NCI-H460 (cell line): ENCODE measurements around the gene MTG2. TPM values are rescaled to one million over a fixed set of nuclear protein-coding genes. Genes with fewer than 3 reads are reported as not detected.
"Not testable (repeated sequence)": the region's sequence is repeated elsewhere in the genome, so short reads cannot be mapped to it uniquely, and the experiment has no call there.

ENCODE experiments used
- DNase-seq: peaks from one replicate; pipeline ENCODE4 v3.0.0-alpha.2; 2016; ENCODE audit warnings: low read depth; ENCODE audit errors: extremely low read depth
- total RNA-seq: library from RNA; depleted of rRNA; stranded (reverse); fragments of >200 nt; shearing (Covaris generic); gene quantifications from 2 replicates; pipeline ENCODE4 v1.2.3, GENCODE V29; 2014

The MTG2 gene
- total RNA-seq, 1 experiment from 2014 or later = 42.3 TPM

- DNase-seq = peak; percentile 52
These were observed 38.6 kb upstream of the MTG2 start for GRCh38 chr20:62143957-62144825.

- DNase-seq = no peak
These were observed 37.2 kb upstream of the MTG2 start for GRCh38 chr20:62145688-62146018.

DNA sequence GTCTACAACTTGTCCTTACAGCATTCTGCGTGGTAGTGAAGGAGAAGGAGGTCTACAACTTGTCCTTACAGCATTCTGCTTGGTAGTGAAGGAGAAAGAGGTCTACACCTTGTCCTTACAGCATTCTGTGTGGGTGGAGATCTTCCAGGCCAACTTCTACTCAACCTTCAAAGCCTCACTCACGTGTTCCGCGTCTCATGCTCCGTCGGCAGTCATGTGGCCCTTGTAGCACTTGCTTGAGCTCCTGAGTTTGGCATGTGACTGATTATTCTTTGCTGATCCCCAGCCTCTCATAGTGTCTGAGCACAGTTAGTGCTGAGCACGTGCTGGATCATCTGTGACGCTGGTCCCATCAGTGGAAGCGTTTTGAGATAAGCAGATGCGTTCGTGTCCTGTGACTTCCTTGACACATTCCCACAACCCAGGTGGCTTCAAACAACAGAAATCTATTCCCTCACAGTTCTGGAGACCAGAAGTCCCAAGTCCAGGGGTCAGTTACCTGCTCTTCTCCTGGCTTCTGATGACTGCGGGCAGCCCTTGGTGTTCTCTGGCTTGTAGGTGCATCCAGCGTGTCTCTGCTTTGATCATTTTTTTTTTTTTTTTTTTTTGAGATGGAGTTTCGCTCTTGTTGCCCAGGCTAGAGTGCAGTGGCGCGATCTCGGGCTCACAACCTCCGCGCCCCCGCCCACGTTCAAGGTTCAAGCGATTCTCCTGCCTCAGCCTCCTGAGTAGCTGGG, 36.6 kb upstream of the MTG2 start:
- no peak for DNase-seq

- DNase-seq = no peak
These were observed 35.7 kb upstream of the MTG2 start for GRCh38 chr20:62147125-62147524.

GRCh38 chr20:62147528-62147927, 35.3 kb upstream of the MTG2 start:
- no peak for DNase-seq

DNA sequence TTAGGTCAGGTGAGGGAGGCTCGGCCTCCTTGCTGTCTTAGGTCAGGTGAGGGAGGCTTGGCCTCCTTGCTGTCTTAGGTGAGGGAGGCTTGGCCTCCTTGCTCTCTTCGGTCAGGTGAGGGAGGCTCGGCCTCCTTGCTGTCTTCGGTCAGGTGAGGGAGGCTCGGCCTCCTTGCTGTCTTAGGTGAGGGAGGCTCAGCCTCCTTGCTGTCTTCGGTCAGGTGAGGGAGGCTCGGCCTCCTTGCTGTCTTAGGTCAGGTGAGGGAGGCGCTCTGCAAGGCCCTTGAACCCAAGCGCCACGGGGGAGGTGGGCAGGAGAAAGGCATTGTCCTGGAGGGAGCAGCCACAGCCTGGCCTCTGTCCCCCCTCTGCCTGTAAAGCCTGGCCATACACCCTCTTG, 34.4 kb upstream of the MTG2 start:
- not testable (repeated sequence) for DNase-seq

DNA sequence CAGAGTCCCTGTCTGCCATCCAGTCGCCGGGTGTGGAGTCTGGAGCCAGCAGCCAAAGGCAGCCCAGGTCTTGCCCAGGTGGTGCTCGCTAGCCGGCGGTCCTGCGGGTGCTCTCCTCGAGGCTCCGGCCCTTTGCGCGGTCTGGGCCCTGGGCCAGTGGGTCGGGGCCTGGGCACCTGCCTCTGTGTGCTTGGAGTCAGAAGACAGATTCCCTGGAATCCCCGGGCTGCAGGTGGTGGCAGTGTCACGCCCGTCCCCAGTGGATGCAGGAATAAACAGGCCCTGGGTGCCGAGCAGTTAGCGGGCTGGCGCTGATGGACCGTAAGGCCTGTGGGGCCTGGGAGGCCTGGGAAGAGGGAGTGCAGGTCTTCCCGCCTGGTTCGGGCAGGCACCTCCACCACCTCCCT, 33.9 kb upstream of the MTG2 start:
- no peak for DNase-seq

DNA sequence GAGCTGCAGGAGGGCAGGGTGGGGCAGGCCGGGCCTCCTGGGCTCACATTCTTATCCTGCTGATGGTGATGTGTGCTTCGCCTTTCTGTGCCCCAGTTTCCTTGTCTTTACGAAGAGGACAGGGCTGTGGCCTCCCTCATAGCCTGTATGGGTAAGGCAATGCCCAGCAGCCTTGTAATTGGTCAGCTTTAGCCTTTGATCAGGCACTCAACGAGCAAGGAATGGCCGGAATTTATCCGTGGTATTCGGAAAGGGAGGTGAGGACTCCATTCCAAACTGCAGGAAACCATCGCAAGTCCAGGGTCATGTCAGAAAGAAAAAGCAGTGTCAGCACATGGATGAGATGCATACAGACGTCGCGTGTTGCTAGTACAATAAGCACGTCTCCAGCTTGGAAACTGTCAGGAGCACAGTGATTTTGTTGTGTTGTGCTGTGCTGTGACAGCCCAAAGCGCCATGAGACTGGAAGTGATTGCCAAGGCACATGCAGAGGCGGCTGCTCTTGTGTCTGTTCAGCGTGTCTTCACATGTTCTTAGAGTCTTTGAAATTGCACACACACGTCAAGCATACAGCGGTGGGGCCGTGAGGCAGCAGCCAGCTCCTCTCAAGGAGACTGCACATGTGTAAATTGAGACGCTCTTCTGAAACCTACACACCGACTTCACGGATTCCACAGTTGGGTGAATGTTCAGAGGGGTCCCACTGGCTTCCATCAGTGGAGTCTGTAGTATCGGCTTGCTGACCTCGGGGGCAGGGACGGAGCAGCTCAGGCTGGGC, 33.1 kb upstream of the MTG2 start:
- DNase-seq = no peak

GRCh38 chr20:62150310-62150575, 32.6 kb upstream of the MTG2 start:
- no peak for DNase-seq

GRCh38 chr20:62151225-62151624, 31.6 kb upstream of the MTG2 start:
- DNase-seq = no peak

DNA sequence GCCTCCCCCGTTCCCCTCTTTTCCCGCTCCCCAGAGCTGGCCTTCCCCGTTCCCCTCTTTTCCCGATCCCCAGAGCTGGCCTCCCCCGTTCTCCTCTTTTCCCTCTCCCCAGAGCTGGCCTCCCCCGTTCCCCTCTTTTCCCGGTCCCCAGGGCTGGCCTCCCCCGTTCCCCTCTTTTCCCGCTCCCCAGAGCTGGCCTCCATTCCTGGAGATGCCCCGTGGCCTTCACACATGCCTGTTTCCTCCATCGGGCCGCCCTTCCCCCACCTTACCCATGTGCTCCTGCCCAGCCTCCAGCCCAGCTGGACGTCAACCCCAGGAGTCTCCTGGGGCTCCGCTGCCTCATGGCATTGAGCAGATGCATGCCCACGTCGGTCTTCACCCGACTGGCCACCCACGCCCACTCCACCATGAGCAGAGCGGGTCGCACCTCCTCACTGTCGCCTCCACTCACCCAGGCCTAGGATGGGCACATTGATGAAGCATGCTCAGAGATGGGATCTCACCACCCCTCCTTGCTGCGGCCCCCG, 30.9 kb upstream of the MTG2 start:
- no peak for DNase-seq

DNA sequence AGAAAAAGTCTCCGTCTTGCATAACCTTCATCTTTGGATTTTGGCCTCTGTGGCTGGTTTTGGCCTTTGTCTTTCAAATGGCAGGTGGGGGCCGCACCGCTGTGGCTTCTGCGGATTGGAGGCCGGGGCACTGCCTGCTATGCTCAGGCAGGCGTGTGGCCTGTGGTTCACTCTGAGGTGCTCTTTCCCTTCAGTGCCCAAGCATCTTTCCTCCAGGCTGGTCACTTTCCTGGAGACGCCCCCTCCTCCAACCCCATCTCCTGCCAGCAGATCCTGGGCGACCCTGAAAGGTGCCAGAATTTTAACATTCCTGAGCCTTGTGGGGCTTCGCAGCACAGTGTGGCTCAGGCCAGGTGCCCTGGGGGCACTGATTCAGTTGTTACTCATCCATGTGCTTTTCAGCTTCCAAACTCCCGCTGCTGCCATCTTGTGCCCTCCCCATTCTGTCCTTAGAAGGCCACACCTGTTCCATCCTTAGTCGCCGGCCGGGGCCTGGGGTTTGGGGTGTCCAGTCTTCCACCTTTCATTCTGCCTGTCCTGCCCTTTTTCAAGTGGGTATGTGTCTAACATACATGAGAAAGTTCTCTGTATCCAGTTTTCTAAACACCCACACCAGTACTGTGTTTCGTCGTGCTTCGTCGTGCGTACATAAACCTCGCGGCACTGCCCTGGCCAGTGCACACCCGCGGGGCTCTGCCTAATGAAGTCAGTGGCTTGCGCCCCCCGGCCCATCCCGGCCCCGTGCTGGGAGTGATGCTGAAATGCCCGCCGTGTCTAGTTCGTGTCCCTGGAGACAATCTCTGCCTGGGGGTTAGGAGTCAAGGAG, 27.2 kb upstream of the MTG2 start:
- DNase-seq = no peak

DNA sequence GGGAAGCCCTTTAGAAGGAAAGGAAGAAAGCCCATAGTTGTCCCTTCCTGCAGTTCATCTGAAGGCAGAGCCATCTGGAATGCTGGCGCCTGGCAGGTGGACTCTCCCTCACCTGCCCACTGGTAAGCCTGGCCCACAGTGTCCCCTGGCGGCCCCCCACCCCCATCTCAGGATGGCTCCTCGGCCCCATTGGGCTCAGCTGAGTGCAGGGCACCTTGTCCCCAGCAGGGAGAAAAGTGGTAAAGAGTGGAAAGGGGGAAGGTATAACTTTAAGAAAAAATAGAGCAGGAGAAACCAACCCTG, 26.6 kb upstream of the MTG2 start:
- DNase-seq = no peak

- peak; percentile 45 for DNase-seq
These were observed 26.0 kb upstream of the MTG2 start for GRCh38 chr20:62156592-62157386.

- no peak for DNase-seq
These were observed 25.3 kb upstream of the MTG2 start for GRCh38 chr20:62157387-62158087.

DNA sequence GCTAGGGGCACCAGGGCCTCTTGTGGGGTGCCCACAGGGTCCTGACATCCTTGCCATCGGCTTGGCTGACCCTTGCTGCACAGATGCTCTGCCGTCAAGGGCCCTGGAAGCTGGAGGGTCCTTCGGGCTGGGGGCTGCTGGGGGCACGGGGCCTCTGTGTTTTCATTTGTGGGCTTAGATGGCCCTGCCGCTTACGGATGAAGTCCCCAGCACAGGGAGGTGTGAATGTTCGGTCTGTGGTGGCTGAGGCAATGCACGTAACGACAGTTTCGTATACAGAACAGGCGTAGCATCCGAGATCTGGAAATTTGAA, 24.8 kb upstream of the MTG2 start:
- no peak for DNase-seq

DNA sequence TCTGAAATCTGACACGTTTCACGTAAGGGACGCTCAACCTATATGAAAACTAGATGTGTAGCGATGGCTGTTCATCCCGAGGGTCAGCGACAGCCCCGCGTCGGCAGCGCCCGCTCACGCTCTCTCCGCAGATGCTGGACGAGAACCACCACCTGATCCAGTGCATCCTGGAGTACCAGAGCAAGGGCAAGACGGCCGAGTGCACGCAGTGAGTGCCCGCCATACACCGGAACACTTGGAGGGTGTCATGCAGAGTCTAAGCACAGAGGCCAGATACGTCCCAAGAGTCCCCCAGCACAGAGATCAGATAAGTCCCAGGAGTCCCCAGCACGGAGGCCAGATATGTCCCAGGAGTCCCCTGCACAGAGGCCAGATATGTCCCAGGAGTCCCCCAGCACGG, 24.3 kb upstream of the MTG2 start:
- DNase-seq = no peak

- DNase-seq = no peak
These were observed 23.8 kb upstream of the MTG2 start for GRCh38 chr20:62159052-62159451.

GRCh38 chr20:62159839-62160238, 23.0 kb upstream of the MTG2 start:
- DNase-seq = no peak

- no peak for DNase-seq
These were observed 22.6 kb upstream of the MTG2 start for GRCh38 chr20:62160253-62160652.
